GM19372 (cell line): Measurements from ENCODE around the gene KCNK4.
"Not testable (repeated sequence)": the region's sequence is repeated elsewhere in the genome, so short reads cannot be mapped to it uniquely, and the experiment has no call there.

ENCODE experiments used
- ATAC-seq: cut with Tn5 transposase; IDR thresholded peaks from one replicate; pipeline ENCODE4 v1.9.1; 2021; ENCODE audit warnings: mild to moderate bottlenecking, low read depth, moderate library complexity; ENCODE audit not compliant: unreplicated experiment

KCNK4 gene

GRCh38 chr11:64291262-64291751 lies at the start of gene KCNK4:
Gene KCNK4 (plus strand): TSS chr11:64291302. CDS start chr11:64293019, 1,717 bp downstream.
- ATAC-seq = no peak

DNA sequence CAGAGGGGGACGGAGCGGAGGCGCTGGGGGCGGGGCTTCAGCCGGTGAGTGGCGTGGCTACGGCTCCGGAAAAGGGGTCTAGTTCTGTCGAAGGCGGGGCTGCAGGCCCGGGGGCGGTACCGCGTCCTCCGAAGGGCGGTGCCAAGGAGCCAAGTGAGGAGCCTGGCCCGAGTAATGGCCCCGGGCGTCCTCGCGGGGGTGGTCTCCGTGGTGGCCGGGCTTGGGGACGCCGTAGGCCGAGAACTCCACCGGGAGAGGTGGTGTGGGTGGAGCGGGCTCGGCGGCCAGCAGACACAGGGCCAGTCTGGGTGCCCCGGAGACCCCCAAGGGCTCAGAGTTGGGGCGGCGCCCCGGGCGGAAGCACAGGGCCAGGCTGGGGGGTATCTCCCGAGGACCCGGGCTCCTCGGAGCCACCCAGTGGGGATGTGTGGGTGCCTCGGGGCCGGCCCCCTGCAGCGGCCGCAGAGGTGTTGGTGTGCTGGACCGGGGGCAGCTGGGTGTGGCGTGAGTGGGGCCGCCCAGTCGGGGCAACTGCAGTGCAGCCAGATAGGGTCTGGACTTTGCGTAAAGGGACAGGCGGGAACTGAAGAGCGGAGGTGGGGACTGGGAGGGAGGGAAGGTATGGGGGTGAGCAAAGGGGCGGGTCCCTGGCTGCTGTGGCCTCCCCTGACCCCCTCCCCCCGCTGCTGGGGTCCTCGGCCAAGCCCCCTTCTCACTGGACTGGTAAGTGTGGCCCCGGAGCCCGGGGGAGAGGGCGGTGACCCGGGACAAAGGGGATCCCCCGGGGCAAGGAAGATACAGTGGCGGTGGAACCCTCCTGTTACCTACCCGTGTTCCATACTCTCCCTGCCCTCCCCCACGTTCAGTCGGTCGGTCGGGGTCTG lies 49.4 kb upstream of the KCNK4 start:
- ATAC-seq = peak; percentile 2

DNA sequence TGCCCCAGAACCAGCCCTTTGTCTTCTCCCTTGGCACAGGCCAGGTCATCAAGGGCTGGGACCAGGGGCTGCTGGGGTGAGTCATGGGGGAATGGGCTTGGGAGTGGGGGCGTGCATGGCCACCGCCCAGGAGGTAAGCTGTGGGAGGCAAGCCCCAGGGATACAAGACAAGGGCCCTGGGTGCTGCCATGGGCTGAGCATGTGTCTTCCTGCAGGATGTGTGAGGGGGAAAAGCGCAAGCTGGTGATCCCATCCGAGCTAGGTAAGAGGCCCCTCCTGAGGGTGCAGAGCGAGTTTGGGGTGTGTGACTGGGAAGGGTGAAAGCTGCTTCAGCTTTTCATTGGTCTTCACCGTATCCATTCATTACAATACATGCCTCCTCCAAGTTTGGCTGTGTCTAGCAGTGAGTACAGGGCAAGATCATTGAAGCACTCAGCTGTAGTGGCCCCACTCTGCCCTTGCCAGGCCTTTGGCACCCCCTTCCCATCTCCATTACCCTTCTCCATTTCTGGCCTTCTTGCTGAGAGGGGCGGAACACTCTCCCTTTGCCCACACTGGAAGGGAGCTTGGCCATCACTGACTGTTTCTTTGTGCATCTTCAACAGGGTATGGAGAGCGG lies 47.8 kb upstream of the KCNK4 start:
- no peak for ATAC-seq

DNA sequence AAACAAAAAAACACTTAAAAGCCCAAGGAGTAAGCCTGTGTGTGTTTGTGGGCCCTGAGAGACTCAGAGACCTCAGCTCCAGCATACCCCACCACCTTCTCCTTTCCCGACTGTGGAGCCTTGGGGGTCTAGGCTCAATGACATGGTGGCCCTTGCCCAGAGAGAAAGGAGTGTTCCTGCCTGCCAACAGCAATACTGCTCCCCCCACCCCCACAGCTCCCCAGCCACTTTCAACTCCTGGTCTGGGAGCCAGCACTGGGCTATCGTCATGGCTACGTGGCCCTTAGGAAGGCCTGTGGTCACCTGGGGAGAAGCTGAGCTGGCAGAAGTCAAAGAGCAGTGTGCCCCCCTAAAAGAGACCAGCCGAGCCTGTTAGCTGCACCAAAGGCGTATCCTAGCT lies 47.0 kb upstream of the KCNK4 start:
- ATAC-seq = no peak

- ATAC-seq = no peak
These were observed 46.1 kb upstream of the KCNK4 start for GRCh38 chr11:64244966-64245365.

DNA sequence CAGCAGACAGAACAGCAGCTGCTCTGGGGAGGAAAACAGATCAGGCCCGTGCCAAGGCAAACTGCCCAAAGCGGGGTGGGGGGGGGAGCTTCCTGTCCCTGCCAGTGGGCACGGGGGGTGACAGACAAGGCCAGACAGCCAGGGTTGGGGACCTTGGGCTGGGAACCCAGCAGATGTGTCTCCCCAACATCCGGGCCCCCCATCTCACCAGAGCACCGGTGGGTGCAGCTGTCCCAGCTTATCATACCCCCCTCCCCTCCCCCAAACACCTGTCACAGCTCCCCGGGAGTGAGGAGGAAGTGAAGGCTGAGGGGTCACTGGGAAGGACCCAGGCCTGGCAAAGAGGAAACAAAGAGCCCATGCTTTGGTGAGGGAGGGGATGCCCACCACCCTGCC lies 45.7 kb upstream of the KCNK4 start:
- no peak for ATAC-seq

DNA sequence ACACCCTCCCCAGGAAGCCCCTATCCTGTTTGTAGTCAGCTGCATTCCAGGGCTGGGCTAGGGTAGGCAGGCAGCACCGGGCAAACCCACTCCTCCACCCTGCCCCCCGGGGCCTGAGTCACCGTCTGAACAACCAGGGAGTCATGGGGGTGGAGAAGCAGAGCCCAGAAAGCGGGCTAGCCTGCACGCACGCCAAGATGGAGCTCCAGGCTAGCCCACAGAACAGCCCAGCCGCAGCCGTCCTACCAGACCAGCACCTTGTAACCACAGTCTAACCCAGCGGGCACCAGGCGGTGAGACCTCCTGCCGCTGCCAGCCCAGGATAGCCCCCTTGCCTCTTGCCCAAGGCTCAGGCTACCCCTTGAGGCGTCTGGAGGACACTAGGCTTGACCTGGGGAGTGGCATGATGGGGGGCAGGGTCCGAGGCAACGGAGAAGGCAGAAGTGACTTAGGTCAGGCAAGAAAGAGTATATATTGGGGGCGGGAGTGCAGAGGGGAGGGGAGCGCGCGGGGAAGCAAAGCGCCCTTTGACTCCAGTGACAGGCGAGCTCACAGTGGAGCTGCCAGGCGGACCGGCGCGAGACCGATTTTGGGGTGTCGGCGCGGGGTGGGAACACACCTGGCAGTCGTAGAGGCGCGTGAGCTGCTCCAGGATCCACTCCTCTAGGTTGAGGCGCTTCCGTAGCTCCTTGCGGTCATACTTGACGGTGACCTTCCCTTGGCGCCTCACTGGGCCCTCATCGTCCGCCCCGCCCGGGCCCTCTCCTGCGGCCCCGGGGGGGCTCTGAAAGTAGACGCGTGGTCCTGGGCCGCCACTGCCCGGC lies 45.1 kb upstream of the KCNK4 start:
- ATAC-seq = no peak

DNA sequence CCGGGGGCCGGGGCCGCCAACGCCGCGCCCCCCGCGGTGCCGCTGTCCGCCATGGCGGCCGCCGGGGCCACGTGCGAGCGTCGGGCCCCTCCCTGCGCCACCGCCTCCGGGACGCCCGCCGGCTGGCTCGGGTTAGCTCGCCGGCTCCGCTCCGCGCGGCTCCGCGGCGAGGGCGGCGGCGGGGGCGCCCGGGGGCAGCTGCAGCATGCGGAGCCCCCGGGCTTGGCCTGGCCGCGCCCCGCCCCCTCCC lies 44.6 kb upstream of the KCNK4 start:
- ATAC-seq = not testable (repeated sequence)

- peak; percentile 39 for ATAC-seq
These were observed 44.0 kb upstream of the KCNK4 start, which contains the start of gene PPP1R14B for GRCh38 chr11:64246871-64247728. Gene PPP1R14B (minus strand): TSS chr11:64246943. CDS start chr11:64246673, 270 bp downstream.

DNA sequence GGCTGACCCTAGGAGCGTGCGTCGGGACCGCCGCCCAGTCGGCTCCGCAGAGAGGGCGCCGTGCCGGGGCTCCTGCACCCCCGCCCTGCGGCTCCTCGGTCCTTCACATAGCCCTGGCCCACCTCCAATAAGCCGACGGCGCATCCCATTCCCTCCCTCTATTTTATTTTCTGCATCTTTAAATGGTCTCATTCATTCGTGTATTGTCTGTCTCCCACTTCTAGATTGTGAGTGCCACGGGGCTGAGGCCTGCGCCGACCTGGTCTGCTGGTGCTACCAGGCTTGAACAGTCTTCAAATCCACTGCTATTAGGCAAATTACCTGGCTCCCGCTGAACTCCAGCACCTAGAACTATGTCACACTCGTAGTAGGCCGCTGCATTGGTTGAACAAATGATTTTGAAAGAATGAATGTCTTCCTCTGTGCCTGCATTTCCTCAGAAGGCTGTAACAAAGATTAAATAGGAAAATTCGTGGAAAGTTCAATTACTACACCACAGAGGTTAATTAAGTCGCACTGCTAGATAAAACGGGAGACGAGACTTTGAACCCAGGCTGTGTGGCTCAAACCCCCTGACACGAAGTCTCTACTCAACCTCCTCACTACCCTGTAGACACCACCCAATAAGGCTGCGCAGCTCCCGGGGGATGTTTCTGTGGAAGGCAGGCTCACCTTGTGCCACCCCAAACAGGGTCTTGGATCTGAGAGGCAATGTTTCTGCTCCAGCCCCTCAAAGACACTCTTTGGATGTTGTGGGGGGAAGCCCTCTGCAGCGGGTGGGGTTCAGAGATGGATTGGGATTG lies 43.2 kb upstream of the KCNK4 start:
- ATAC-seq = no peak

- ATAC-seq = no peak
These were observed 42.5 kb upstream of the KCNK4 start for GRCh38 chr11:64248578-64248977.

- no peak for ATAC-seq
These were observed 42.1 kb upstream of the KCNK4 start for GRCh38 chr11:64249038-64249437.

DNA sequence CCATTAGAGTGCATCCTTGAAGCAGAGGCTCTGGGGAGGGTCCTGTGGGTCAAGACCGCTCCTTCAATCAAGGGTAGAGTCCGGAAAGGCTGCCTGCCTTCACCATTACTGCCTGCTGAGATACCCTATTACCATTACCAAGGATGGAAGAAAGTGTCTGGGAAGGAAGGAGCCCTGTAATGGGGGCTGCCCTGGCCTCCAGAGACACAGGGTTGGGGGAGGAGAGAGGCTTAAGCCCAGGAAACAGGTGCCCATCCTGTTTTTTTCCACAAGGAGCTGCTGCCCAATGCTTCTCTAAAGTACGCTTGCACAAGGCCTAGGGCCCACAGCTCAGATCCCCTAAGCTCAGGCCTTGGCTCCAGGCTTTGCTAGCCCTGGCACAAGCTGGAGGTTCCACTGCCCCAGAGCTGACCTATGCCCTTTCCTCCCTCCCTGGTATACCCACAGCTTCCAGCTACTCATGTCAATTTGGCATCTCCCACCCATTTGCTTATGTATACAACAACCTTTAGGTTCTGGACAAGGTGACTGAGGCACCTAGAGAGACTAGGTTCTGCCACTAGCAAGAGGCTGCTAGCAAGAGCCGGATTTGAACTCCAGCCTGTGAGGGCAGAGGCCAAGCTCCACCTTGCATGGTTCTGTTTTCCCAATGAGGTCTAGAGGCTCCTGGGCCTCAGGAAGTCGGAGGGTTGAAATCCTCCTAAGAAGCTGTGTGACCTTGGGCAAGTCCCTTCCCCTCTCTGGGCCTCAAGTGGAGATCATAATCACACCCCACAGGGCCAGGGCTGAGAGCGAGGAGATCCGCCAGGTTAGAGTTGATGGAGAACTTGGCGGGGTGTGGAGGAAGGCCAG lies 41.3 kb upstream of the KCNK4 start:
- no peak for ATAC-seq

GRCh38 chr11:64250415-64251015 lies 40.6 kb upstream of the KCNK4 start:
- ATAC-seq = no peak

GRCh38 chr11:64251016-64251752 lies 39.9 kb upstream of the KCNK4 start, which contains the start of gene PLCB3:
Gene PLCB3 (plus strand): TSS chr11:64251530. CDS start chr11:64251650, 120 bp downstream.
- no peak for ATAC-seq

DNA sequence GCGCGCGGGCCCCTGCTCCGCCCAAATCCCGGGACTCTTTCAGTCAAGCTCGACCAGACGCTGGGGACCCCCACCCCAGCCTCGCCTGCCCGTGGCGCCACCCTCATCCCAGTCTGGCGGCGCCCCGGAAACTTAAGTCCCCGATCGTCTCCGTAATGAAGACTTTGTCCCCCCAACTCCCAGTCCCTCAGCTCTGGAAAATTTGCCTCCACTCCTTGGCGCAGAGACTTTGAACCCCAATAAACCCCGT lies 39.4 kb upstream of the KCNK4 start:
- no peak for ATAC-seq

- no peak for ATAC-seq
These were observed 38.9 kb upstream of the KCNK4 start for GRCh38 chr11:64252003-64252872.
